ENCODE results near the gene LRRC34.

DNA sequence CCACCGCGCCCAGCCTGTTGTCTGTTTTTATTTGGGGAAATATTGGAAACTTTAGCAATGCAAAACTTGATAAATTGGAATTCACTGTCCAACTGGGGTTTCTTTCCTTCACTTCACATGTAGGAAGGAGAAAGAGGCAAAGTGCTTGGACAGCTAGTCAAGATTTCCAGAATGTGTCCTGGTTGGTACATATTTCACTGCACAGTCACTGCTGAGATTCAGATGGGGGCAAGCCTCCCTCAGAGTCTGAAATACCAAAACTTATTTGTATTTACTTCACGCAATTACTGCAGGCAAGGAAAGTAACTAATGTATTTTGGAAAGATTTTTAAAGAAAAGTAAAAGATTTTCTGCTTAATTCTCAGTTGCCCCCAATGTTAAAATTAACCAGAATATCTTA lies 36.0 kb upstream of the LRRC34 start:
- TF ChIP-seq EZH2 (IDR thresholded peaks at IDR 0.05): no peak
- TF ChIP-seq POLR2AphosphoS5 (IDR thresholded peaks at IDR 0.05; ENCODE audit: borderline replicate concordance, low read depth, low read length): no peak
- TF ChIP-seq FOXP2 (optimal IDR thresholded peaks at IDR 0.05; ENCODE audit: control extremely low read depth, extremely low read length, insufficient read depth): no peak
